PC-9 (cell line): ENCODE data around the gene ZMYND11. TPM values are rescaled to one million over a fixed set of nuclear protein-coding genes. Genes with fewer than 3 reads are reported as not detected.

Experiments used
- BruUV-seq: library from RNA; stranded (reverse); fragments of 400-500 nt; replicated peaks from 2 replicates; lab custom pipeline; 2021; lab: Mats Ljungman, UMichigan
- CTCF ChIA-PET: fragments of 300-600 bp; sonication (Branson Sonifier 250); formaldehyde crosslinking; loops from one replicate; lab custom pipeline; 2022; ENCODE audit warnings: antibody characterized with exemption; lab: Charles Lee
- POLR2A ChIA-PET: fragments of 300-600 bp; sonication (Branson Sonifier 250); formaldehyde crosslinking; loops from one replicate; lab custom pipeline; 2022; ENCODE audit warnings: antibody characterized with exemption; ENCODE audit not compliant: unreplicated experiment; lab: Charles Lee
- DNase-seq, 2 experiments: peaks; one replicate each; pipeline versions ENCODE4 v3.0.0 to v3.0.0-alpha.2; 2015 to 2022; ENCODE audit warnings: mixed read lengths in 1 of 2
- H2AFZ ChIP-seq: fragments of 200-600 bp; sonication (generic); 2 replicates; pipeline ENCODE4 v1.8.1; 2017; ENCODE audit warnings: antibody characterized with exemption
- H3F3A ChIP-seq: fragments of 200-600 bp; sonication (generic); 2 replicates; pipeline ENCODE4 v1.8.1; 2017; ENCODE audit warnings: antibody characterized with exemption, mild to moderate bottlenecking, low read depth; ENCODE audit not compliant: insufficient read depth
- H3K27ac ChIP-seq: fragments of 200-600 bp; sonication (generic); 2 replicates; pipeline ENCODE4 v1.6.1; 2016; ENCODE audit warnings: mixed run types
- H3K27me3 ChIP-seq: fragments of 200-600 bp; sonication (generic); 2 replicates; pipeline ENCODE4 v1.6.1; 2016; ENCODE audit warnings: low read depth, mixed run types; ENCODE audit not compliant: insufficient read depth
- H3K36me3 ChIP-seq: fragments of 200-600 bp; sonication (generic); 2 replicates; pipeline ENCODE4 v1.6.1; 2016; ENCODE audit warnings: low read depth, mixed run types
- H3K4me1 ChIP-seq: fragments of 200-600 bp; sonication (generic); replicated peaks from 2 replicates; pipeline ENCODE4 v1.6.1; 2016; ENCODE audit warnings: mixed run types; ENCODE audit not compliant: insufficient read depth
- H3K4me2 ChIP-seq: fragments of 200-600 bp; sonication (generic); 2 replicates; pipeline ENCODE4 v1.6.1; 2017; ENCODE audit warnings: mixed run types
- H3K4me3 ChIP-seq: fragments of 200-600 bp; sonication (generic); 2 replicates; pipeline ENCODE4 v1.6.1; 2016; ENCODE audit warnings: mixed run types
- H3K79me2 ChIP-seq: fragments of 200-600 bp; sonication (generic); 2 replicates; pipeline ENCODE4 v1.6.1; 2017; ENCODE audit warnings: low read depth, mixed run types
- H3K9me2 ChIP-seq: fragments of 200-600 bp; sonication (generic); 2 replicates; pipeline ENCODE4 v1.8.1; 2017; ENCODE audit warnings: mild to moderate bottlenecking; ENCODE audit not compliant: insufficient read depth
- H3K9me3 ChIP-seq: fragments of 200-600 bp; sonication (generic); 2 replicates; pipeline ENCODE4 v1.8.1; 2016; ENCODE audit warnings: low read depth; ENCODE audit not compliant: insufficient read depth
- H4K20me1 ChIP-seq: fragments of 200-600 bp; sonication (generic); 2 replicates; pipeline ENCODE4 v1.8.1; 2017; ENCODE audit not compliant: insufficient read depth
- CTCF ChIP-seq: fragments of 200-600 bp; sonication (generic); conservative IDR thresholded peaks from 2 replicates; pipeline ENCODE4 v1.6.1; 2017; ENCODE audit warnings: mixed run types, antibody characterized with exemption, mild to moderate bottlenecking, moderate library complexity
- EZH2 ChIP-seq: fragments of 200-600 bp; sonication (generic); IDR thresholded peaks from 2 replicates; pipeline ENCODE4 v1.8.0; 2017; ENCODE audit warnings: antibody characterized with exemption, low read depth
- intact Hi-C: fragments of 100-400 bp; cut with micrococcal nuclease; formaldehyde crosslinking; loops from one replicate; pipeline ENCODE4 v1.10.0; 2022; ENCODE audit not compliant: unreplicated experiment
- total RNA-seq: library from RNA; stranded (reverse); gene quantifications from 2 replicates; pipeline ENCODE4 v1.2.3, GENCODE V29; 2021

Gene ZMYND11
- total RNA-seq, 1 experiment from 2014 or later: 51.7 TPM

DNA sequence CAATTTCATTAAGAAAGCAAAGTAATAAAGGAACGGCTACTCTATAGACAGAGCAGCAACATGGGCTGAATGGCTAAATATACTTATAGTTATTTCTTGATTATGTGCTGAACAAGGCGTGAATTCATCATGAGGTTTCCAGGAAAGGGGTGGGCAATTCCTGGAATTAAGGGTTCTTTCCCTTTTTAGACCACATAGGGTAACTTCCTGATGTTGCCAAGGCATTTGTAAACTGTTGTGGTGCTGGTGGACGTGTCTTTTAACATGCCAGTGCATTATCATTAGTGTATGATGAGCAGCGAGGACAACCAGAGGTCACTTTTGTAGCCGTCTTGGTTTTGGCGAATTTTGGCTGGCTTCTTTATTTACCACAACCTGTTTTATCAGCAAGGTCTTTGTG lies 28.5 kb upstream of the ZMYND11 start:
- no peak overlapping the region for H3K4me3 ChIP-seq
- peaks cover under 1% of the 10 kb centered on the region for H3K4me1 ChIP-seq
- BruUV-seq: no TSS peak
- no peak overlapping the region for H2AFZ ChIP-seq
- H3K79me2 ChIP-seq: no peaks in the 10 kb centered on the region
- no peak overlapping the region for H3K4me2 ChIP-seq
- TF ChIP-seq CTCF: no peak
- TF ChIP-seq EZH2: no peak
- intact Hi-C loops: no loop called here
- no peak overlapping the region for H3K27ac ChIP-seq
- no peaks in the 10 kb centered on the region for H4K20me1 ChIP-seq
- H3K27me3 ChIP-seq: no peaks in the 10 kb centered on the region
- no peak for DNase-seq
- H3K36me3 ChIP-seq: no peaks in the 10 kb centered on the region
- H3F3A ChIP-seq: peaks cover 2% of the 10 kb centered on the region; the same call in 1 of the 2 replicates
- no peaks in the 10 kb centered on the region for H3K9me2 ChIP-seq
- ChIA-PET CTCF (no interaction called here), POLR2A (no interaction called here)
- H3K9me3 ChIP-seq: no peaks in the 10 kb centered on the region

GRCh38 chr10:112246-112645 lies 23.0 kb upstream of the ZMYND11 start:
- H4K20me1 ChIP-seq: no peaks in the 10 kb centered on the region
- H3K36me3 ChIP-seq: no peaks in the 10 kb centered on the region
- peaks cover 7% of the 10 kb centered on the region; the same call in 1 of the 2 replicates for H3F3A ChIP-seq
- TF ChIP-seq EZH2 (no peak), CTCF (no peak)
- intact Hi-C loops: no loop called here
- H3K9me3 ChIP-seq: no peaks in the 10 kb centered on the region
- BruUV-seq: no TSS peak
- H3K27ac ChIP-seq: peak overlapping the region; percentile 52
- H3K79me2 ChIP-seq: no peaks in the 10 kb centered on the region
- ChIA-PET POLR2A (no interaction called here), CTCF (no interaction called here)
- H3K4me3 ChIP-seq: no peak overlapping the region
- DNase-seq: peak; percentile 55 to 91
- H3K27me3 ChIP-seq: no peaks in the 10 kb centered on the region
- no peaks in the 10 kb centered on the region for H3K9me2 ChIP-seq
- peaks cover 12% of the 10 kb centered on the region for H3K4me1 ChIP-seq
- H3K4me2 ChIP-seq: peak overlapping the region; percentile 34
- H2AFZ ChIP-seq: no peak overlapping the region

- CTCF ChIA-PET: no interaction called here
- TF ChIP-seq CTCF (no peak), EZH2 (no peak)
- Histone ChIP-seq H3K9me2 (no peaks in the 10 kb centered on the region), H3K9me3 (no peaks in the 10 kb centered on the region), H3K4me3 (no peak overlapping the region), H2AFZ (no peak overlapping the region), H3K27ac (no peak overlapping the region), H3K36me3 (no peaks in the 10 kb centered on the region), H3K27me3 (no peaks in the 10 kb centered on the region), H3F3A (no peaks in the 10 kb centered on the region), H3K79me2 (no peaks in the 10 kb centered on the region), H3K4me1 (no peaks in the 10 kb centered on the region), H4K20me1 (no peaks in the 10 kb centered on the region), H3K4me2 (no peak overlapping the region)
- intact Hi-C loops: no loop called here
- DNase-seq: no peak
- BruUV-seq: no TSS peak
- POLR2A ChIA-PET: no interaction called here
These were observed 10.4 kb upstream of the ZMYND11 start for GRCh38 chr10:124874-125273.
